IPS-NIHi7 (cell line): Measurements from ENCODE around the gene KLHL2.

Experiments used
- DNase-seq: peaks from one replicate; pipeline ENCODE4 v3.0.0; 2012; ENCODE audit warnings: mixed read lengths; ENCODE audit errors: extremely low spot score

Gene KLHL2

GRCh38 chr4:165367040-165367439, 159.7 kb downstream of the KLHL2 start:
- DNase-seq: no peak

GRCh38 chr4:165368114-165368513, 160.8 kb downstream of the KLHL2 start:
- DNase-seq: no peak

GRCh38 chr4:165368567-165368966, 161.2 kb downstream of the KLHL2 start:
- no peak for DNase-seq

- no peak for DNase-seq
These were observed 162.2 kb downstream of the KLHL2 start for GRCh38 chr4:165369522-165369921.

GRCh38 chr4:165370530-165370929, 163.2 kb downstream of the KLHL2 start:
- DNase-seq: no peak
